IMR-90 (cell line): Measurements from ENCODE around the gene DHX15. TPM values are rescaled to one million over a fixed set of nuclear protein-coding genes. Genes with fewer than 3 reads are reported as not detected.

Experiments used
- ATAC-seq: fragments of 200-7000 bp; cut with Tn5 transposase; 2 replicates; pipeline ENCODE4 v1.9.1; 2020; ENCODE audit warnings: low read depth, mild to moderate bottlenecking, moderate library complexity
- BruUV-seq: library from RNA; stranded (reverse); fragments of 400-500 nt; replicated peaks from 2 replicates; lab custom pipeline; 2021; lab: Mats Ljungman, UMichigan
- CTCF ChIA-PET: fragments of 300-600 bp; formaldehyde crosslinking; extraction: SDS; loops from one replicate; lab custom pipeline; 2021; ENCODE audit warnings: antibody characterized with exemption; lab: Yijun Ruan, JAX
- POLR2A ChIA-PET: fragments of 300-600 bp; sonication (Branson Sonifier 250); formaldehyde crosslinking; loops from one replicate; lab custom pipeline; 2022; ENCODE audit warnings: antibody characterized with exemption; ENCODE audit not compliant: unreplicated experiment; lab: Charles Lee
- DNase-seq: peaks from one replicate; pipeline ENCODE4 v3.0.0; 2013
- H2AFZ ChIP-seq: replicated peaks from 2 replicates; pipeline ENCODE3; 2013; ENCODE audit warnings: low read length, mild to moderate bottlenecking; ENCODE audit not compliant: poor library complexity
- H2AK5ac ChIP-seq: 2 replicates; pipeline ENCODE4 v1.6.1; 2013; ENCODE audit warnings: low read depth, low read length, inconsistent platforms
- H2AK9ac ChIP-seq: replicated peaks from 2 replicates; pipeline ENCODE3; 2013; ENCODE audit warnings: mild to moderate bottlenecking, low read depth, low read length, moderate library complexity; ENCODE audit not compliant: poor library complexity
- H2BK120ac ChIP-seq: 2 replicates; pipeline ENCODE4 v1.6.1; 2013; ENCODE audit warnings: low read depth, low read length, inconsistent platforms
- H2BK15ac ChIP-seq: 3 replicates; pipeline ENCODE4 v1.6.1; 2013; ENCODE audit warnings: low read depth, low read length, inconsistent platforms
- H2BK20ac ChIP-seq: 2 replicates; pipeline ENCODE4 v1.6.1; 2013; ENCODE audit warnings: low read depth, mild to moderate bottlenecking, inconsistent platforms, low read length, moderate library complexity
- H2BK5ac ChIP-seq: 2 replicates; pipeline ENCODE4 v1.6.1; 2013; ENCODE audit warnings: mild to moderate bottlenecking, low read depth, low read length, inconsistent platforms; ENCODE audit not compliant: poor library complexity, severe bottlenecking
- H3K14ac ChIP-seq: replicated peaks from 2 replicates; pipeline ENCODE4 v1.6.1; 2013; ENCODE audit warnings: low read depth, low read length, inconsistent platforms
- H3K18ac ChIP-seq: 2 replicates; pipeline ENCODE4 v1.6.1; 2013; ENCODE audit warnings: low read depth, low read length, control low read depth
- H3K23ac ChIP-seq: 2 replicates; pipeline ENCODE4 v1.6.1; 2013; ENCODE audit warnings: low read depth, low read length, inconsistent platforms
- H3K27ac ChIP-seq: 2 replicates; pipeline ENCODE4 v1.5.1; 2013; ENCODE audit warnings: mild to moderate bottlenecking, control low read depth, low read length; ENCODE audit not compliant: insufficient read depth
- H3K27me3 ChIP-seq: 2 replicates; pipeline ENCODE4 v1.6.1; 2013; ENCODE audit warnings: low read length; ENCODE audit not compliant: control insufficient read depth, insufficient read depth
- H3K36me3 ChIP-seq: 2 replicates; pipeline ENCODE4 v1.6.1; 2013; ENCODE audit warnings: low read length, mixed read lengths; ENCODE audit not compliant: control insufficient read depth, insufficient read depth
- H3K4ac ChIP-seq: 2 replicates; pipeline ENCODE4 v1.6.1; 2013; ENCODE audit warnings: low read depth, low read length, inconsistent platforms
- H3K4me1 ChIP-seq: 2 replicates; pipeline ENCODE4 v1.6.1; 2013; ENCODE audit warnings: low read length, mixed read lengths; ENCODE audit not compliant: control insufficient read depth, insufficient read depth
- H3K4me2 ChIP-seq: 2 replicates; pipeline ENCODE4 v1.6.1; 2013; ENCODE audit warnings: low read depth, mild to moderate bottlenecking, control low read depth, low read length, moderate library complexity
- H3K4me3 ChIP-seq: 2 replicates; pipeline ENCODE4 v1.5.1; 2013; ENCODE audit warnings: low read depth, mild to moderate bottlenecking, control low read depth, low read length, moderate library complexity; ENCODE audit not compliant: insufficient read depth
- H3K56ac ChIP-seq: 2 replicates; pipeline ENCODE4 v1.6.1; 2013; ENCODE audit warnings: low read length, inconsistent platforms; ENCODE audit not compliant: insufficient read depth; ENCODE audit errors: extremely low read depth
- H3K79me1 ChIP-seq, 2 experiments: 2 replicates each; pipeline ENCODE4 v1.6.1; 2013; ENCODE audit warnings: low read length in 2 of 2, inconsistent platforms in 1 of 2, low read depth in 1 of 2
- H3K9ac ChIP-seq: 2 replicates; pipeline ENCODE4 v1.6.1; 2013; ENCODE audit warnings: low read depth, low read length, control low read depth
- H3K9me1 ChIP-seq: 2 replicates; pipeline ENCODE4 v1.6.1; 2013; ENCODE audit warnings: low read length, inconsistent platforms; ENCODE audit not compliant: insufficient read depth
- H3K9me3 ChIP-seq: 2 replicates; pipeline ENCODE4 v1.6.1; 2013; ENCODE audit warnings: low read length; ENCODE audit not compliant: control insufficient read depth, insufficient read depth
- H4K20me1 ChIP-seq: 2 replicates; pipeline ENCODE4 v1.6.1; 2013; ENCODE audit warnings: low read length, inconsistent platforms; ENCODE audit not compliant: insufficient read depth
- H4K5ac ChIP-seq: 2 replicates; pipeline ENCODE4 v1.6.1; 2013; ENCODE audit warnings: mild to moderate bottlenecking, low read depth, low read length, control low read depth
- H4K8ac ChIP-seq, 2 experiments: 2 replicates each; pipeline ENCODE4 v1.6.1; 2013; ENCODE audit warnings: low read depth in 2 of 2, low read length in 2 of 2, control low read depth in 1 of 2, inconsistent platforms in 1 of 2
- H4K91ac ChIP-seq: 2 replicates; pipeline ENCODE4 v1.6.1; 2013; ENCODE audit warnings: low read depth, low read length, inconsistent platforms; ENCODE audit not compliant: insufficient read depth
- BHLHE40 ChIP-seq: fragments of 150-350 bp; IDR thresholded peaks from 2 replicates; pipeline ENCODE4 v1.6.1; 2016; ENCODE audit warnings: mild to moderate bottlenecking, low read depth, low read length
- CEBPB ChIP-seq: IDR thresholded peaks from 2 replicates; pipeline ENCODE4 v1.6.1; 2012; ENCODE audit warnings: low read depth, low read length, improper control_type of control experiment
- CHD1 ChIP-seq: IDR thresholded peaks from 2 replicates; pipeline ENCODE4 v1.6.1; 2012; ENCODE audit warnings: low read depth, low read length, improper control_type of control experiment
- CTCF ChIP-seq: conservative IDR thresholded peaks from 2 replicates; pipeline ENCODE4 v1.5.1; 2012; ENCODE audit warnings: mild to moderate bottlenecking, low read depth, low read length, improper control_type of control experiment
- ELK1 ChIP-seq: fragments of 150-350 bp; IDR thresholded peaks from 2 replicates; pipeline ENCODE4 v1.6.1; 2016; ENCODE audit warnings: low read depth, mild to moderate bottlenecking, low read length, moderate library complexity, borderline replicate concordance
- FOS ChIP-seq: fragments of 150-350 bp; IDR thresholded peaks from 2 replicates; pipeline ENCODE4 v1.6.1; 2016; ENCODE audit warnings: low read depth, low read length
- MAFK ChIP-seq: IDR thresholded peaks from 2 replicates; pipeline ENCODE4 v1.6.1; 2012; ENCODE audit warnings: low read depth, low read length, improper control_type of control experiment
- MAZ ChIP-seq: IDR thresholded peaks from 2 replicates; pipeline ENCODE4 v1.6.1; 2012; ENCODE audit warnings: low read depth, mild to moderate bottlenecking, low read length, improper control_type of control experiment, moderate library complexity, borderline replicate concordance
- MXI1 ChIP-seq: IDR thresholded peaks from 2 replicates; pipeline ENCODE4 v1.6.1; 2012; ENCODE audit warnings: low read depth, mild to moderate bottlenecking, low read length, moderate library complexity, borderline replicate concordance
- NFE2L2 ChIP-seq: fragments of 150-350 bp; IDR thresholded peaks from 2 replicates; pipeline ENCODE4 v1.6.1; 2016; ENCODE audit warnings: low read depth, mild to moderate bottlenecking, low read length
- POLR2A ChIP-seq: IDR thresholded peaks from 2 replicates; pipeline ENCODE4 v1.6.1; 2012; ENCODE audit warnings: mild to moderate bottlenecking, low read depth, low read length
- RAD21 ChIP-seq: IDR thresholded peaks from 2 replicates; pipeline ENCODE4 v1.6.1; 2012; ENCODE audit warnings: low read length, improper control_type of control experiment
- RCOR1 ChIP-seq: IDR thresholded peaks from 2 replicates; pipeline ENCODE4 v1.6.1; 2012; ENCODE audit warnings: mild to moderate bottlenecking, low read length, improper control_type of control experiment; ENCODE audit not compliant: insufficient replicate concordance
- RFX5 ChIP-seq: IDR thresholded peaks from 2 replicates; pipeline ENCODE4 v1.8.0; 2012; ENCODE audit warnings: low read depth, mild to moderate bottlenecking, low read length, moderate library complexity
- SMC3 ChIP-seq: fragments of 150-350 bp; IDR thresholded peaks from 2 replicates; pipeline ENCODE4 v1.6.1; 2016; ENCODE audit warnings: low read depth, mild to moderate bottlenecking, antibody characterized with exemption, low read length, moderate library complexity
- USF2 ChIP-seq: fragments of 150-350 bp; IDR thresholded peaks from 2 replicates; pipeline ENCODE4 v1.6.1; 2017; ENCODE audit warnings: mild to moderate bottlenecking, antibody characterized with exemption, low read length, low read depth
- WGBS, 2 experiments: methylation state at CpG; one replicate each; pipeline versions ENCODE4 v1.1.5 to v1.1.7; 2013; ENCODE audit warnings: missing lambda C conversion rate in 2 of 2; ENCODE audit not compliant: insufficient read length in 1 of 2; ENCODE audit errors: extremely low coverage in 2 of 2; 5-methylcytosine and 5-hydroxymethylcytosine counted together
- dilution Hi-C: fragments of 300-500 bp; cut with HindIII; formaldehyde crosslinking; loops from one replicate; pipeline ENCODE4 v1.14.3; 2018; ENCODE audit warnings: low sequenced_read_pairs; ENCODE audit not compliant: unreplicated experiment
- in situ Hi-C: fragments of 300-500 bp; cut with MboI; formaldehyde crosslinking; loops from 3 replicates; pipeline ENCODE4 v1.14.3; 2019; ENCODE audit warnings: low sequenced_read_pairs, inconsistent platforms, mixed read lengths
- intact Hi-C: fragments of 100-400 bp; cut with micrococcal nuclease; formaldehyde crosslinking; loops from 2 replicates; pipeline ENCODE4 v1.10.0; 2022
- polyA plus RNA-seq, 3 experiments: library from polyadenylated mRNA; depleted of rRNA; stranded (reverse); fragments of >200 nt; gene quantifications; 2 replicates each; pipeline ENCODE4 v1.2.3, GENCODE V29; 2012; ENCODE audit warnings: low replicate concordance in 1 of 3
- total RNA-seq: library from RNA; depleted of rRNA; stranded (reverse); fragments of >200 nt; gene quantifications from 2 replicates; pipeline ENCODE4 v1.2.3, GENCODE V29; 2012

The DHX15 gene
- total and polyA plus RNA-seq, 2 of the 4 experiments (the other 2 are of a cell fraction) = 97.9 to 172 TPM

- no peak overlapping the region for H3K18ac ChIP-seq
- peaks cover 11% of the 10 kb centered on the region for H3K9me1 ChIP-seq
- no peak overlapping the region for H3K4ac ChIP-seq
- ChIA-PET CTCF (no interaction called here), POLR2A (no interaction called here)
- BruUV-seq = no TSS peak
- H3K27me3 ChIP-seq = no peaks in the 10 kb centered on the region
- no peak overlapping the region for H3K27ac ChIP-seq
- no peak overlapping the region for H3K4me3 ChIP-seq
- no peak overlapping the region for H2BK5ac ChIP-seq
- H4K8ac ChIP-seq = no peak overlapping the region
- no peak overlapping the region for H3K14ac ChIP-seq
- TF ChIP-seq RFX5 (no peak), MAZ (no peak), SMC3 (no peak), RCOR1 (no peak), ELK1 (no peak), NFE2L2 (no peak), CHD1 (no peak), RAD21 (no peak), MAFK (no peak), POLR2A (no peak), MXI1 (no peak), USF2 (no peak), CTCF (no peak), FOS (no peak), BHLHE40 (no peak), CEBPB (no peak)
- H3K9me3 ChIP-seq = no peaks in the 10 kb centered on the region
- no peak overlapping the region for H2AK5ac ChIP-seq
- DNase-seq (no peak), ATAC-seq (no peak)
- H4K5ac ChIP-seq = no peak overlapping the region
- no peak overlapping the region for H3K23ac ChIP-seq
- peaks cover 85% of the 10 kb centered on the region for H4K20me1 ChIP-seq
- H3K36me3 ChIP-seq = peaks cover 25% of the 10 kb centered on the region
- no peak overlapping the region for H2AK9ac ChIP-seq
- dilution Hi-C loops (no loop called here), intact Hi-C loops (no loop called here), in situ Hi-C loops (no loop called here)
- peaks cover 12 to 41% of the 10 kb centered on the region in 2 experiments; a peak in 3 of 4 replicates for H3K79me1 ChIP-seq
- H3K9ac ChIP-seq = no peak overlapping the region
- H3K4me2 ChIP-seq = no peak overlapping the region
- WGBS, 2 experiments = no CpG with 5 or more reads among the region's 1 CpG
- no peak overlapping the region for H3K56ac ChIP-seq
- peaks cover 2% of the 10 kb centered on the region; the same call in 1 of the 2 replicates for H3K4me1 ChIP-seq
- no peak overlapping the region for H2BK120ac ChIP-seq
- no peak overlapping the region for H2BK20ac ChIP-seq
- H2BK15ac ChIP-seq = no peak overlapping the region
- H2AFZ ChIP-seq = no peak overlapping the region
- H4K91ac ChIP-seq = no peak overlapping the region
These were observed 14.2 kb downstream of the DHX15 start for GRCh38 chr4:24570172-24570571.
